NCI-H1105 (cell line): ENCODE results near the gene NCAPD3.
"Not testable (repeated sequence)": the region's sequence is repeated elsewhere in the genome, so short reads cannot be mapped to it uniquely, and the experiment has no call there.

ENCODE experiments used
- DNase-seq: peaks from one replicate; lab custom pipeline; 2025; lab: John Stamatoyannopoulos, UW

The NCAPD3 gene

DNA sequence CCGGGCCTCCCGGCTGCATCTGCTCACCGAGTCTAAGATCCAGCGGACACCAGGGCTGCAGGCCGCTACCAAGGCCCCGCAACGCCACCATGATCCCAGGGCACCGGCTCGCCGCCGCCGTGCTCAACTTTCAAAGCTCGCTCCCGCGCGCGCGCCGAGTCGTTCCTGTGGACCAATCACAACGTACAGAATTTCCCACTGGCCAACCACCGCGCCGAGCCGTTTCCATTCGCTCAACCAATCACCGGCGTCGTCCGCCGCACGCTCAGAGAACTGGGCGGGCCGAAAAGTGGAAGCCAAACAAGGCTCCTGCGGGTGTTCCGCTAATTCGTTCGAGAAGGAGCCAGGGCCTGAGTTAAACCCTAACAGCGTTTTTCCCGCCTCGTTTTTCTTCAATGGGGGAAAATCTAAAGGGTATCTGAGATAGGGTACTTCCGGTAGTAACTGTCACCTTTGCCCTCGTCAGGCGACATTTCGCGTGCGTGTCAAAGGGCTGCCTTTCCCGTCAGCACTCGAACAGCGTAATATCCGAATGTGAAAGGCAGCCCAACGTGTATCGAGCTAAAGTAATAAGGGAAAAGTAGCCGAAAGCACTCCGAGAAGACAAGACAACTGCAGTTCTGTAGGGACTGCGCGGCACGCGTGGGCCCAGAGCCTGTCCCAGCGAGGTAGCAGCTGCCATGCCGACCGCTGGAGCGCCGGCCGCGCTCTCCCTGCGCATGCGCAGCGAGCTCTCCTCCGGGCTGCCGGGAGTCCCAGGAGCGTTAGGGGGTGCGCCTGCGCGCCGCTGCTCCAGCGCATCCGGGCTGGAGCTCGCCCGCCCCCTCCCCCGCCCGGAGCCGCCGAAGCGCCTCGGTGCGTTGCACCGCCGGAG lies at the start of gene NCAPD3, which contains the start of gene VPS26B:
Gene NCAPD3 (minus strand): TSS at position 132 of the 874 bp plus-strand sequence. CDS start 41 bp downstream, at position 91.
Gene VPS26B (plus strand): TSS at position 836 of the 874 bp plus-strand sequence. CDS start 452 bp downstream, outside the sequence.
- DNase-seq = peak; percentile 99

DNA sequence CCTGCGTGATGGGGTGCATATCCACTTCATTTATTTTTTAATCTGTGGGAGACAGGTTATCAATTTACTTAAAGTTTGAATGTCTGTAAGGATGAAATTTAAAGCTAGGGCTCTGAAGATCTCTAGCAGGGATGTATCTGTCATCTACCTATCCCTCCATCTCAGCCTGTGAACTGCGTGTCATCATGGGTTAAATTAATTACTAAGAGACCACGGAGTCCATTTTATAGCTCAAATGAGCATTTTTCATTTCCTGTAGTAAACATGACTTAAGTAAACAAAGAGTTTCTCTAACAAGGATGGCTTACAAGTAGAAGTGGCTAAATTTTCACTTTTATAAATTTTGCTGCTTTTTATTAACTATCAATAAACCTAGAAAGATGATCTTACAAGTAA lies 49.5 kb upstream of the NCAPD3 start:
- DNase-seq = no peak

GRCh38 chr11:134272381-134273316 lies 48.9 kb upstream of the NCAPD3 start:
- no peak for DNase-seq

DNA sequence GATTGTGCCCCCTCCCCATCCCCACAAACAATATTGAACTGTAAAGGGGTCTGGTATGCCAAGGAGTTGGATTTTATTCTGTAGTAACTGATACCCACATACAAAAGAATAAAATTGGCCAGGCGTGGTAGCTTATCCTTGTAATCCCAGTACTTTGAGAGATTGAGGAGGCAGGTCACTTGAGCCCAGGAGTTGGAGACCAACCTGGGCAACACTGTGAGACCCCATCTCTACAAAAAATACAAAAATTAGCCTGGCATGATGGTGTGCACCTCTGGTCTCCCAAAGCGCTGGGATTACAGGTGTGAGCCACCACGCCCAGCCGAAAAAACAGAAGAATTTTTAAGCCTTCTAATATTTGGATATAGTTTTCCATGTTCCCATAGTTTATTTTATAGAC lies 48.2 kb upstream of the NCAPD3 start:
- DNase-seq = no peak

DNA sequence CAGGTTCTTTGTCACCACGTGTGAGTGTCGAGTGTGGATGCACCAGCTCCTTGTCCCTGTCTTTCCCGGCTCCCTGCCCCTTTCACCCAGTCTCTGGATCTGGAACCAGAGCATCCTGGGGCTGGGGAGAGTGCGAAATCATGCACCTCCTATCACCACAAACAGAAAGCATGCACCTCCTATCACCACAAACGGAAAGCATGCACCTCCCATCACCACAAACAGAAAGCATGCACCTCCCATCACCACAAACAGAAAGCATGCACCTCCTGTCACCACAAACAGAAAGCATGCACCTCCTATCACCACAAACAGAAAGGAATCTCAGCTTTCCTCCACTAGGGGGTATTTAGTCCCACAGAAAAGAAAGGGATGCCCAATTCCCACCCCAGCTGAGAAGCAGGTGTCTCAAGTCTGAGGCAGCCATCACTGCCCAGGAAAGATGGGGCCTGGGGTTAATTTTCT lies 46.5 kb upstream of the NCAPD3 start:
- peak; percentile 33 for DNase-seq

DNA sequence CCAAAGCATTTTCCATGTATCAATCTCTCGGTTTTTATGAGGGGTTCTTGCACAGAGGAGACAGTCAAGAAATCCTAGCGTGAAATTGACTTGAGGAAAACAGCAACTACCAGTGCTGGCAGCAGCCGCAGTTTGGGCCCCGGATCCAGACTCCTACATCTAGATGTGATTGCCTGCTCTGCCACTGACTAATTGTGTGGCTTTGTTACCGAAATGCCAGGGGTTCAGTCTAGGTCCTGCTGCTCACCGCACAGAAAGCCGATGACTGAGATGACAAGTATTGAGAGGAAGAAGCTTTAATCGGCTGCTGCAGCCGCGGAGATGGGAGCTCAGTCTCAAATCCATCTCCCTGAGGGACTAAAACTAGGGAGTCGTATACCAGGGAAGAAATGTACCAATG lies 44.2 kb upstream of the NCAPD3 start:
- DNase-seq = no peak

GRCh38 chr11:134267461-134267860 lies 43.7 kb upstream of the NCAPD3 start:
- no peak for DNase-seq

DNA sequence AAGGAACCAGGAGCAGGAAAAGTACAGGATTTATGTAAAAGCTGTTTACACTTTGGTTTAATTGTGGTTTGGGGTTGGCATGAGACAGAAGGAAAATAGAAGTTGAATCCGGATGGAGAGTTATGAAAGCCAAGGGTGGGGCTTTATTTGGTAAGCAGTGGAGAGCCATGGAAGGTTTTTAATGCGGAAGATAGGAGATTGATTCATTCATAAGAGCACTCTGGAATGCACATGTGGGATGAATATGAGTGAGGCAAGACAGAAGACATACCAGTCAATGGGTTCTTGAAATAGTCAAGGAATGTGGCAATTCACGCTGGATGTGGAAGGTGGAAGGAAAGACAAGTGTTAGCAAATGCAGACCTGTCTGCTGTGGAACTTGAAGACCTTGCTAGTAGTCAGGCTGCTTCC lies 43.1 kb upstream of the NCAPD3 start:
- DNase-seq = no peak

GRCh38 chr11:134266440-134266839 lies 42.7 kb upstream of the NCAPD3 start:
- DNase-seq = no peak

GRCh38 chr11:134264966-134265764 lies 41.4 kb upstream of the NCAPD3 start:
- DNase-seq = no peak

GRCh38 chr11:134261626-134262488 lies 38.1 kb upstream of the NCAPD3 start:
- DNase-seq = peak; percentile 28

DNA sequence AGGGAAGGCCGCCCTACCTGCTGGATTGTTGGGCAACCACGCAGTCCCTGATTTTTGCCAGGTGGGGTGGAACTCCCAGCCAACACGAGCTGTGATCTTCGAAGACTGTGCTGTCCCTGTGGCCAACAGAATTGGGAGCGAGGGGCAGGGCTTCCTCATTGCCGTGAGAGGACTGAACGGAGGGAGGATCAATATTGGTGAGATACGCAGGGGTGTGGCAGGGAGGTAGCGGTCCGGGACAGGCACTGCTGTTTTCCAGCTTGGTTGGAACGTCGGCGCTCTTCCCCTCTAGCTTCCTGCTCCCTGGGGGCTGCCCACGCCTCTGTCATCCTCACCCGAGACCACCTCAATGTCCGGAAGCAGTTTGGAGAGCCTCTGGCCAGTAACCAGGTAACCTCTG lies 37.2 kb upstream of the NCAPD3 start:
- DNase-seq = no peak

- no peak for DNase-seq
Measured at GRCh38 chr11:134260503-134260902, 36.7 kb upstream of the NCAPD3 start.

GRCh38 chr11:134258577-134258976 lies 34.8 kb upstream of the NCAPD3 start:
- DNase-seq = no peak

DNA sequence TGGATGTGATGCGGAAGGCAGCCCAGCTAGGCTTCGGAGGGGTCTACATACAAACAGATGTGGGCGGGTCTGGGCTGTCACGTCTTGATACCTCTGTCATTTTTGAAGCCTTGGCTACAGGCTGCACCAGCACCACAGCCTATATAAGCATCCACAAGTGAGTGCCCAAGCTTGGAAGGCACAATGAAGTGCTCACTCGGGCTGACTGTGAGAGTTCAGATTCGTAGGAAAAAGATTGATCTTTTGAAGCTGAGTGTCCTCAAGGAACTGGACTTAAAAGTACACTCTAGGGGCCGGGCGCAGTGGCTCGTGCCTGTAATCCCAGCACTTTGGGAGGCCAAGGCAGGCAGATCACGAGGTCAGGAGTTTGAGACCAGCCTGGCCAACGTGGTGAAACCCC lies 33.3 kb upstream of the NCAPD3 start:
- DNase-seq = no peak

- DNase-seq = not testable (repeated sequence)
Measured at GRCh38 chr11:134255184-134255561, 31.4 kb upstream of the NCAPD3 start.

- no peak for DNase-seq
Measured at GRCh38 chr11:134254433-134255183, 30.8 kb upstream of the NCAPD3 start.

- DNase-seq = peak; percentile 100
Measured at GRCh38 chr11:134253188-134253993, 29.6 kb upstream of the NCAPD3 start, which contains the start of the genes ACAD8 and THYN1. ACAD8 (plus strand) TSS chr11:134253568; CDS start chr11:134253601, 33 bp downstream. THYN1 (minus strand) TSS chr11:134253352; CDS start chr11:134252882, 470 bp downstream.
